C4-2B (cell line): ENCODE measurements around the gene PIWIL4.

ENCODE experiments used
- H3K27ac ChIP-seq: fragments of 450-650 bp; 2 replicates; pipeline ENCODE4 v1.5.1; 2017
- CTCF ChIP-seq: fragments of 450-650 bp; conservative IDR thresholded peaks from 2 replicates; pipeline ENCODE4 v1.5.1; 2017; ENCODE audit warnings: mild to moderate bottlenecking
- ZFX ChIP-seq: fragments of 450-650 bp; IDR thresholded peaks from 2 replicates; pipeline ENCODE4 v1.6.1; 2017

PIWIL4 gene

GRCh38 chr11:94574193-94574961, 7.2 kb downstream of the PIWIL4 start:
- TF ChIP-seq CTCF (no peak), ZFX (no peak)
- H3K27ac ChIP-seq, result no peak overlapping the region

- no peak overlapping the region for H3K27ac ChIP-seq
- TF ChIP-seq ZFX (no peak), CTCF (no peak)
These were observed 9.1 kb downstream of the PIWIL4 start for GRCh38 chr11:94576306-94576705.

- no peak for TF ChIP-seq ZFX
- no peak for TF ChIP-seq CTCF
- no peak overlapping the region for H3K27ac ChIP-seq
These were observed 10.7 kb downstream of the PIWIL4 start for GRCh38 chr11:94577841-94578240.

- H3K27ac ChIP-seq, result no peak overlapping the region
- TF ChIP-seq ZFX (no peak), CTCF (no peak)
These were observed 14.8 kb downstream of the PIWIL4 start for GRCh38 chr11:94581926-94582325.

GRCh38 chr11:94583213-94583865, 16.2 kb downstream of the PIWIL4 start:
- H3K27ac ChIP-seq, result no peak overlapping the region
- TF ChIP-seq ZFX (no peak), CTCF (no peak)

- TF ChIP-seq ZFX (no peak), CTCF (no peak)
- H3K27ac ChIP-seq, result no peak overlapping the region
These were observed 16.8 kb downstream of the PIWIL4 start for GRCh38 chr11:94583866-94584500.

GRCh38 chr11:94584978-94585377, 17.8 kb downstream of the PIWIL4 start:
- H3K27ac ChIP-seq, result no peak overlapping the region
- no peak for TF ChIP-seq CTCF
- TF ChIP-seq ZFX, result no peak
